HG03469 (cell line): Measurements from ENCODE around the gene WDR59.
A peak's percentile ranks its signal among the peaks of the same experiment; 100 is the strongest.
"Not testable (repeated sequence)": the region's sequence is repeated elsewhere in the genome, so short reads cannot be mapped to it uniquely, and the experiment has no call there.

Experiments
- ATAC-seq: cut with Tn5 transposase; IDR thresholded peaks from one replicate; pipeline ENCODE4 v1.9.1; 2021; ENCODE audit warnings: mild to moderate bottlenecking, moderate library complexity, moderate number of reproducible peaks; ENCODE audit not compliant: unreplicated experiment

WDR59 gene

GRCh38 chr16:74984529-74985296, at the start of gene WDR59:
WDR59 (minus strand) TSS chr16:74985123; CDS start chr16:74985017, 106 bp downstream.
- ATAC-seq: peak; percentile 98

DNA sequence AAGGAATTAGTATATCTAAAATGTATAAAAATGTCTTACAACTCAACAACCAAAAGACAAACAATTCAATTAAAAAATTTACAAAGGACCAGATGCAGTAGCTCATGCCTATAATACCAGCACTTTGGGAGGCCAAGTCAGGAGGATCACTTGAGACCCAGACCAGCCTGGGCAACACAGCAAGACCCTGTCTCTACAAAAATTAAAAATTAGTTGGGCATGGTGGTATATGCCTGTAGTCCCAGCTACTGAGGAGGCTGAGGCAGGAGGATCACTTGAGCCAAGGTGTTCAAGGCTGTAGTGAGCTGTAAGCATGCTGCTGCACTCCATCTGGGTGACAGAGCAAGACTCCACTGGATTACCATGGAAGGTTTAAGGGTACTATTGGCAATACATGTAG, 47.7 kb upstream of the WDR59 start:
- ATAC-seq: no peak

DNA sequence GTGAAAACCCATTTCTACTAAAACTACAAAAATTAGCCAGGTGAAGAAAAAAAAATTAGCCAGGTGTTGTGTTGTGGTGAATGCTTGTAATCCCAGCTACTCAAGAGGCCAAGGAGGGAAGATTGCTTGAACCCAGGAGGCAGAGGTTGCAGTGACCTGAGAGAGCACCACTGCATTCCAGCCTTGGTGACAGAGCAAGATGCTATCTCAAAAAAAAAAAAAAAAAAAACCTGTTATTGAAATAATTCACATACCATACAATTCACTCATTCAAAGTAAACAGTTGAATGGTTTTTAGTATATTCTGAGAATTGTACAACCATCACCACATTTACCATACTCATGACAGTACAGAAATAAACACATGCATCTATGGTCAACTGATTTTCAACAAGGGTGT, 44.9 kb upstream of the WDR59 start:
- no peak for ATAC-seq

- ATAC-seq: no peak
These were observed 43.7 kb upstream of the WDR59 start for GRCh38 chr16:75028544-75029135.

- no peak for ATAC-seq
These were observed 42.8 kb upstream of the WDR59 start for GRCh38 chr16:75027520-75028300.

- no peak for ATAC-seq
These were observed 42.0 kb upstream of the WDR59 start for GRCh38 chr16:75026892-75027391.

- ATAC-seq: not testable (repeated sequence)
These were observed 41.4 kb upstream of the WDR59 start for GRCh38 chr16:75026239-75026891.

- ATAC-seq: no peak
These were observed 40.8 kb upstream of the WDR59 start for GRCh38 chr16:75025761-75026160.

- no peak for ATAC-seq
These were observed 39.7 kb upstream of the WDR59 start for GRCh38 chr16:75024594-75024993.

DNA sequence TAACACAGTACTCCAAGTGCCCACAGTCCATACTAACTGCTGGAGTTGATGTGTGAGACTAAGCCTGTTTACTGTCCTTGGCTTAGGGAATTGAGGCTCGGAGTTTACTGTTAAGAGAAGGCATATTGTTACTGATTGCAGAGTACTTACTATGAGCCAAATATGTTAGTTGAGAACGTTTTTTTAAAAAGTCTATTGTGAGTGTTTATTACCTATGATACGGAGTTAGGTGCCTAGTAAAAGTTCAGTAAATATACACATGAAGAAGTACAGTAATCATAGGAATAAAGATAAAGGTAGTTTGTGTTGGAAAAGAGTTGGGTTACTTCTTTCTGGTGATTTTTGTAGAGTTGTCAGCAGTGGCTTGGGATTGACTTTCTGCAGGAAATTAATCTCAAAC, 39.3 kb upstream of the WDR59 start:
- no peak for ATAC-seq

DNA sequence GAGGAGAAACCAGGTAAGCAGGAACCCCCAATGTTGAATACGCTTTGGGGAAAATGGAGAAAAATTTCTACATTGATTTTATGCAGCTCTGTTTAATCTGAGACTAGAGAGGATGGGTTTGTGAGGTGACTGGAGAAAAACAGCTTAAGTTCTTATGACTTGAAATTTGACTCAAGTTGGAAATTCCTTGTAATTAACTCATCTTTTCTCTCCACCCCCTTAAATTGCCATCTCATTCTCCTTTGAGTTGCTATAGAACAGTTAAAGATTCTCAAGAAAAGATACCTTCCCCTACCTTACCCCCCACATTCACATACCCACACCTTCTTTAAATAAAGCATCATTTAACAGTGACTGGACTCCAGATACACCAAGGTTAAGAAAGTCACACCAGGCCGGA, 38.1 kb upstream of the WDR59 start:
- no peak for ATAC-seq

GRCh38 chr16:75022567-75022966, 37.6 kb upstream of the WDR59 start:
- no peak for ATAC-seq

GRCh38 chr16:75021410-75021809, 36.5 kb upstream of the WDR59 start:
- no peak for ATAC-seq

- no peak for ATAC-seq
These were observed 34.7 kb upstream of the WDR59 start for GRCh38 chr16:75019586-75019985.

DNA sequence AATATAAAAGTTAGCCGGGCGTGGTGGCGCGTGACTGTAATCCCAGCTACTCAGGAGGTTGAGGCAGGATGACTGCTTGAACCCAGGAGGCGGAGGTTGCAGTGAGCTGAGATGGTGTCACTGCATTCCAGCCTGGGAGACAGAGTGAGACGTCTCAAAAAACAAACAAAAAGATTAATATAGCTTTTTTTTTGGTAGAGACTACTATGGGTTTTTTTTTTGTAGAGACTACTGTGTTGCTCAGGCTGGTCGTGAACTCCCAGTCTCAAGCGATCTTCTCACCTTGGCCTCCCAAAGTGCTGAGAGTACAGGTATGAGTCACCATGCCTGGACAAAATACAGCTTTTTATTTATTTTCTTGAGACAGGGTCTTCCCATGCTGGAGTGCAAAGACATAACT, 34.1 kb upstream of the WDR59 start:
- no peak for ATAC-seq

DNA sequence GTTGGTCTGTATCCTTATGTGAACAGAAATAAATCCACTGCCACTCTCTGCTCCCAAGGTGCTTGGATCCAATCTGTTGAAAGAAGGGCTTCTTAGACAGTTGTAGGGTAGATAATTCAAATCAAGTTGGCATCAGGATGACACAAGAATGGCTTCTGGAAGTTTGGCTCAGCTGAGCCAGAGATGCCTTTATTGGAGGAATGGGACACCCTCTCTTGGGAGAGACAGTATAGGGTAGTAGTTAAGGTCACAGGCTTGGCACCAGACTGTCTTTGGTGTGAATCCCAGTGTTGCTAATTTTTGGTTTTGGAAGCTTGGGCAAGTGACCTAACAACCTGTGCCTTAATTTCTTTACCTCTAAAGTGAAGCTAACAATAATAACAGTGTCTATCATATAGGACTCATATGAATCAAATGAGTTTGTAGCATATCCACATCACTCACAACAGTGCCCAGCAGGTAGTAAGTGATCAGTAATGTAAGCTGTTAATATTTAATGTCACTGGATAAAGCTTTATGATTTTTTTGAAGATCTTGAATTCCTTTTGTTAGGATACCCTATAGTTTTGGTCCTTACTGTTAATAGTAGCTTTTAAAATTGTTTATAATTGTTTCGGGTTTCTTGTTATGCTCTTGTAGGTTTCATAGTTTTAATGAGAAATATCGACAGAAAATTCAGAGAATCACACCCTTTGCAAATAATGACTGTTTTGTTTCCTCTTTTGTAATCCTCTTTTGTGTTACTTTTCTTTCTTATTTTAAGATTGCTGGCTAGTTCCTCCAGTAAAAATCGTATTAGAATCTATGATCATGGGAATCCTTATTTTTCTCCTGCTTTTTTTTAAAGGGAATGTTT, 33.0 kb upstream of the WDR59 start:
- no peak for ATAC-seq

- ATAC-seq: not testable (repeated sequence)
These were observed 31.6 kb upstream of the WDR59 start for GRCh38 chr16:75016451-75017081.

GRCh38 chr16:75014318-75014717, 29.4 kb upstream of the WDR59 start:
- ATAC-seq: no peak

DNA sequence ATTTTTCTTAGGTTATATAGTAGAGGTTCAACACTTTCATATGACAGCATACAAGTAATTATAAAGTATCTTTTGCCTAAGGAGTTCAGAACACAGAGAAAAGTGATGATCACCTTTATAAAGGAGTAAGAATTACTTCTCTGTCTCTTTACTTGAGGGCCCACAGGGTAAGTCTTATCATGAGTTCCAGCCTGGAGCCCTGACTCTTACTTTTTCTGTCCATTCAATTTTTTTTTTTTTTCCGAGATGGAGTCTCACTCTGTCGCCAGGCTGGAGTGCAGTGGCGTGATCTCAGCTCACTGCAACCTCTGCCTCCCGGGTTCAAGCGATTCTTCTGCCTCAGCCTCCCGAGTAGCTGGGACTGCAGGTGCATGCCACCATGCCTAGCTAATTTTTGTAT, 28.2 kb upstream of the WDR59 start:
- not testable (repeated sequence) for ATAC-seq
